ENCODE results near the gene ABCA7.
"Not testable (repeated sequence)": the region's sequence is repeated elsewhere in the genome, so short reads cannot be mapped to it uniquely, and the experiment has no call there.

Gene ABCA7

GRCh38 chr19:1017115-1017905, 22.6 kb upstream of the ABCA7 start:
- no peak for DNase-seq (ENCODE audit: low spot score)

GRCh38 chr19:1017906-1018305, 22.0 kb upstream of the ABCA7 start:
- no peak for DNase-seq (ENCODE audit: low spot score)

GRCh38 chr19:1018393-1018792, 21.5 kb upstream of the ABCA7 start:
- DNase-seq (ENCODE audit: low spot score) = no peak

- DNase-seq (ENCODE audit: low spot score) = no peak
Measured at GRCh38 chr19:1018932-1019615, 20.8 kb upstream of the ABCA7 start.

GRCh38 chr19:1019616-1019961, 20.3 kb upstream of the ABCA7 start:
- no peak for DNase-seq (ENCODE audit: low spot score)

- DNase-seq (ENCODE audit: low spot score) = peak; percentile 45
Measured at GRCh38 chr19:1019980-1020867, 19.7 kb upstream of the ABCA7 start.

GRCh38 chr19:1020868-1021425, 19.0 kb upstream of the ABCA7 start, which contains the start of gene TMEM259:
Gene TMEM259 (minus strand): TSS chr19:1021123. CDS start chr19:1020996, 127 bp downstream.
- peak; percentile 98 for DNase-seq (ENCODE audit: low spot score)

GRCh38 chr19:1023883-1024188, 16.1 kb upstream of the ABCA7 start:
- DNase-seq (ENCODE audit: low spot score) = not testable (repeated sequence)

GRCh38 chr19:1025080-1025479, 14.8 kb upstream of the ABCA7 start:
- not testable (repeated sequence) for DNase-seq (ENCODE audit: low spot score)

GRCh38 chr19:1025960-1026782, 13.7 kb upstream of the ABCA7 start, which contains the start of gene CNN2:
Gene CNN2 (plus strand): TSS chr19:1026608. CDS start chr19:1026662, 54 bp downstream.
- DNase-seq (ENCODE audit: low spot score) = no peak

- DNase-seq (ENCODE audit: low spot score) = no peak
Measured at GRCh38 chr19:1026783-1027649, 12.9 kb upstream of the ABCA7 start.

GRCh38 chr19:1027650-1028061, 12.3 kb upstream of the ABCA7 start:
- DNase-seq (ENCODE audit: low spot score) = no peak

GRCh38 chr19:1028062-1028926, 11.6 kb upstream of the ABCA7 start:
- no peak for DNase-seq (ENCODE audit: low spot score)

- no peak for DNase-seq (ENCODE audit: low spot score)
Measured at GRCh38 chr19:1032264-1032867, 7.5 kb upstream of the ABCA7 start.

- no peak for DNase-seq (ENCODE audit: low spot score)
Measured at GRCh38 chr19:1035998-1036621, 3.8 kb upstream of the ABCA7 start.

- DNase-seq (ENCODE audit: low spot score) = no peak
Measured at GRCh38 chr19:1037621-1038064, 2.3 kb upstream of the ABCA7 start.

- no peak for DNase-seq (ENCODE audit: low spot score)
Measured at GRCh38 chr19:1038978-1039645, 795 bp upstream of the ABCA7 start.

Data from Ammon's horn (tissue), 1 donor.